Nephron progenitor cell (in vitro differentiated cells): ENCODE results near the gene SLC39A9.
"Not testable (repeated sequence)": the region's sequence is repeated elsewhere in the genome, so short reads cannot be mapped to it uniquely, and the experiment has no call there.

ENCODE experiments used
- DNase-seq: peaks from one replicate; pipeline ENCODE4 v3.0.0; 2021
- H3K27ac Mint-ChIP-seq: 2 replicates; pipeline ENCODE4 v1.8.0; 2021; ENCODE audit warnings: mild to moderate bottlenecking, moderate library complexity, mixed read lengths
- H3K27me3 Mint-ChIP-seq: 2 replicates; pipeline ENCODE4 v1.8.0; 2021; ENCODE audit warnings: mild to moderate bottlenecking, low read depth, mixed read lengths; ENCODE audit not compliant: poor library complexity
- H3K36me3 Mint-ChIP-seq: 2 replicates; pipeline ENCODE4 v1.8.0; 2021; ENCODE audit warnings: low read depth, mixed read lengths
- H3K4me1 Mint-ChIP-seq: 2 replicates; pipeline ENCODE4 v1.8.0; 2021; ENCODE audit warnings: mixed read lengths
- H3K4me3 Mint-ChIP-seq: 2 replicates; pipeline ENCODE4 v1.8.0; 2021; ENCODE audit warnings: mild to moderate bottlenecking, moderate library complexity, mixed read lengths
- H3K9me3 Mint-ChIP-seq: 2 replicates; pipeline ENCODE4 v1.8.0; 2021; ENCODE audit warnings: mild to moderate bottlenecking, moderate library complexity, mixed read lengths
- TF ChIP-seq, protein P1 (sequence below): fragments of 200-600 bp; sonication (generic); IDR thresholded peaks from 2 replicates; pipeline ENCODE4 v1.5.0; 2021; ENCODE audit warnings: antibody characterized with exemption

Gene SLC39A9

DNA sequence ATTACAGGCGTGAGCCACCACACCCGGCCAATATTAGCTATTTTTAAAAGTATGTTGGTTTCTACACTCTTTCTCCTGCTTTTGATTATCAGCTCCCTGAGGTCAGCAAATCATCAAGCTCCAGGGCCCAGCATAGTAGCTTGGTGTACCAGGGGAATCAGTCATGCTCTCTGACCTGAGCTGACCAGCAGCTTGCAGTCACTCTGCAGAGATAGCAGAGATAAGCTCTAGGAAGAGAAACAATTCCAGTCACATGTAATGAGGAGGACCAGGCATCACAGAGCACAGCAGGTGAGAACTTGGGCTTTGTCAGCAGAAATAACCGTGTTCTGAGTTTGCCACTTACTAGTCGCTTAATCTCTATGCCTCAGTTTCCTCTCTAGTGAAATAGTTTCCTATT, 94.5 kb downstream of the SLC39A9 start:
- no peaks in the 10 kb centered on the region for H3K4me1 Mint-ChIP-seq

DNA sequence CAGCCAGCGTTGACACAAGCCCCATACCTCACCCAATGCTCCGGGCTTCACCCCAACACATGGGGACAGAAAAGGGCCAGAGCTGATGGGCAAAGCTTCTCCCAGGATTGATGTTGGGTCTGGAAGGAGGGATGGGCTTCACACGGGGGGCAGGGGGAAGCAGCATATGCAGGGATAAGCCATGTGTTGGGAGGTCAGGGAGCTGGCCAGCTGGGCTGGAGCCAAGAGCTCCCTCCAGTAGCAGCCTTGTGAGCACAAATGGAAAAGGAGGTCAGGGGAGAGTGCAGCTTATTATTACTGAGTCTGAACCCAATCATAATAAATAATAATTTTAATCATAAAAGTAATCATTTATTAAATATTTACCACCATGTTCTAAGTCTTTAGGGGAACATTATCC, 95.3 kb downstream of the SLC39A9 start:
- no peak for DNase-seq
- TF ChIP-seq, protein P1, sequence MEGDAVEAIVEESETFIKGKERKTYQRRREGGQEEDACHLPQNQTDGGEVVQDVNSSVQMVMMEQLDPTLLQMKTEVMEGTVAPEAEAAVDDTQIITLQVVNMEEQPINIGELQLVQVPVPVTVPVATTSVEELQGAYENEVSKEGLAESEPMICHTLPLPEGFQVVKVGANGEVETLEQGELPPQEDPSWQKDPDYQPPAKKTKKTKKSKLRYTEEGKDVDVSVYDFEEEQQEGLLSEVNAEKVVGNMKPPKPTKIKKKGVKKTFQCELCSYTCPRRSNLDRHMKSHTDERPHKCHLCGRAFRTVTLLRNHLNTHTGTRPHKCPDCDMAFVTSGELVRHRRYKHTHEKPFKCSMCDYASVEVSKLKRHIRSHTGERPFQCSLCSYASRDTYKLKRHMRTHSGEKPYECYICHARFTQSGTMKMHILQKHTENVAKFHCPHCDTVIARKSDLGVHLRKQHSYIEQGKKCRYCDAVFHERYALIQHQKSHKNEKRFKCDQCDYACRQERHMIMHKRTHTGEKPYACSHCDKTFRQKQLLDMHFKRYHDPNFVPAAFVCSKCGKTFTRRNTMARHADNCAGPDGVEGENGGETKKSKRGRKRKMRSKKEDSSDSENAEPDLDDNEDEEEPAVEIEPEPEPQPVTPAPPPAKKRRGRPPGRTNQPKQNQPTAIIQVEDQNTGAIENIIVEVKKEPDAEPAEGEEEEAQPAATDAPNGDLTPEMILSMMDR = no peak
- Mint-ChIP-seq H3K27me3 (peaks cover 66% of the 10 kb centered on the region), H3K9me3 (no peaks in the 10 kb centered on the region), H3K4me3 (no peak overlapping the region), H3K4me1 (no peaks in the 10 kb centered on the region), H3K27ac (no peak overlapping the region), H3K36me3 (no peaks in the 10 kb centered on the region)

More for the DNA sequence above, 94.5 kb downstream of the SLC39A9 start:
- H3K36me3 Mint-ChIP-seq = no peaks in the 10 kb centered on the region
- DNase-seq = no peak
- TF ChIP-seq, protein P1 = no peak
- H3K9me3 Mint-ChIP-seq = no peaks in the 10 kb centered on the region
- no peak overlapping the region for H3K4me3 Mint-ChIP-seq
- no peak overlapping the region for H3K27ac Mint-ChIP-seq
- H3K27me3 Mint-ChIP-seq = peaks cover 69% of the 10 kb centered on the region

DNA sequence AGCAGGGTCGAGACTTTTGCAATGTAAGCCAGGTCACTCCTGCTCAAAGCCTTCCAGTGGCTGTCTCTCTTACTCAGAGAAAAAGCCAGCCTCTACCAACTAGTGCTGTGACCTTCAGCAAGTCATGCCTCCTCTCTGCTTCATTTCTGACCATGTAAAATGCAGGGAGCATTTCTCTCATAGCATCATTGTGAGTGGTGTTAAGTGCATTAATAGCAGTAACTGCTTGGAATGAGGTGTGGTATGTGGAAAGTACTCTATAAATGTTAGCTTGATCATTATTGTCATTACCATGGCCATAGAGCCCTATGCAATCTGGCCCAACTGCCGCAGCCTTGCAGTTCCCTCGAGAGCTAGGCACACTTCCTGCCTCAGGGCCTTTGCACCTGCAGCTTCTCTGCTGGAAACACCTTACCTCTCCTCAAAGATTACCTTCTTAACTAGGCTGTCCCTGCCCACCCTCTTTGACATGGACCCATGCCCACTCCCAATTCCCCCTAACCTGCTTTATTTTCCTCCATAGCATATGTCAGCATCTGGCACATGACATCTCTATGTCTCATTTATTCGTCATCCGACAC, 96.9 kb downstream of the SLC39A9 start:
- no peaks in the 10 kb centered on the region for H3K9me3 Mint-ChIP-seq
- H3K4me1 Mint-ChIP-seq = no peaks in the 10 kb centered on the region
- TF ChIP-seq, protein P1 = no peak
- no peak for DNase-seq
- no peak overlapping the region for H3K4me3 Mint-ChIP-seq
- H3K27ac Mint-ChIP-seq = no peak overlapping the region
- no peaks in the 10 kb centered on the region for H3K36me3 Mint-ChIP-seq
- peaks cover 57% of the 10 kb centered on the region for H3K27me3 Mint-ChIP-seq

DNA sequence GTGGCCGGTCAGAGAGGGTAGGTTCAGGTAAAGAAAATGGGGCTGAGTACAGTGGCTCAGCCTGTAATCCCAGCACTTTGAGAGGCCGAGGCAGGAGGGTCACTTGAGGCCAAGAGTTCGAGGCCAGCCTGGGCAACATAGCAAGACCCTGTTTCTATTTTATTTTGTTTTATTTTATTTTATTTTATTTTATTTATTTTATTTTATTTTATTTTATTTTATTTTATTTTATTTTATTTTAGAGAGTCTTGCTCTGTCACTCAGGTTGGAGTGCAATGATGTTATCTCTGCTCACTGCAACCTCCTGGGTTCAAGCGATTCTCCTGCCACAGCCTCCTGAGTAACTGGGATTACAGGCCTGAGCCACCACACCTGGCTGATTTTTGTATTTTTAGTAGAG, 99.4 kb downstream of the SLC39A9 start:
- H3K9me3 Mint-ChIP-seq, DNase-seq, H3K27ac Mint-ChIP-seq, H3K36me3 Mint-ChIP-seq, H3K4me1 Mint-ChIP-seq, H3K4me3 Mint-ChIP-seq: not testable (repeated sequence)
- peaks cover 40% of the 10 kb centered on the region for H3K27me3 Mint-ChIP-seq

DNA sequence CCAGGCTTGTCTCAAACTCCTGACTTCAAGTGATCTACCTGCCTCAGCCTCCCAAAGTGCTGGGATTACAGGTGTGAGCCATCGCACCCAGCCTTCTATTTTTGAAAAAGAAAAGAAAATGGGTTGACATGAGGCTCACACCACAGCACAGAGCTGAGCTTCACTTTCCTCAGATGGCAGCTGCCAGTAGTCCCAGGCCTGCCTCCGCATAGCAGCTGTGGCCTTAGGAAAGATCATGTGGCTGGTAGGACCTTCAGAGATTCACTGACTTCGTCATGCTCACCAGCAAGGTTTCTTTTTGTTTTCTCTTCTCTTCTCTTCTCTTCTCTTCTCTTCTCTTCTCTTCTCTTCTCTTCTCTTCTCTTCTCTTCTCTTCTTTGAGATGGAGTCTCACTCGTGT, 99.8 kb downstream of the SLC39A9 start:
- not testable (repeated sequence) for DNase-seq, H3K4me3 Mint-ChIP-seq, H3K9me3 Mint-ChIP-seq, H3K4me1 Mint-ChIP-seq, H3K27ac Mint-ChIP-seq, H3K36me3 Mint-ChIP-seq
- H3K27me3 Mint-ChIP-seq = peaks cover 36% of the 10 kb centered on the region

DNA sequence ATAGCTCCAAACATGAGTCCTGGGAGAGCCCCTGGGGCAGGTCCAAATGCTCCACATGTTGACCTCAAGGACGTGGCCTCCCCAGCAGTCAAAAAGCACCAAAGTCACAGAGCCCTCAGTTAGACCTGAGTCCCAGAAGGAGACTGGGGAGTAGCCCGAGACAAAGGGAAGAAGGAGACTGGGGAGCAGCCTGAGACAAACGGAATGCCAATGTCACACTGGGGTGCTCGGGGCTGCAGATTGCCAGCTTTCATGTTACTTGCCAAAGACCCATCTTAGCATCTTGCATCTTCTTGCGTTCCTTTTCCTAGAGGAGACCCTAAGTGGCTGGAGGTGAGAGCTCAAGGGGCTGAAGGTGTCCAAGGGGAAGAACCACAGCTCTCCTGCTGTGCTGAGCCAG, 100.9 kb downstream of the SLC39A9 start:
- peaks cover 30% of the 10 kb centered on the region for H3K27me3 Mint-ChIP-seq
- TF ChIP-seq, protein P1 = no peak
- no peak overlapping the region for H3K27ac Mint-ChIP-seq
- H3K36me3 Mint-ChIP-seq = no peaks in the 10 kb centered on the region
- peaks cover 5% of the 10 kb centered on the region for H3K4me1 Mint-ChIP-seq
- no peak for DNase-seq
- H3K9me3 Mint-ChIP-seq = no peaks in the 10 kb centered on the region
- H3K4me3 Mint-ChIP-seq = no peak overlapping the region

DNA sequence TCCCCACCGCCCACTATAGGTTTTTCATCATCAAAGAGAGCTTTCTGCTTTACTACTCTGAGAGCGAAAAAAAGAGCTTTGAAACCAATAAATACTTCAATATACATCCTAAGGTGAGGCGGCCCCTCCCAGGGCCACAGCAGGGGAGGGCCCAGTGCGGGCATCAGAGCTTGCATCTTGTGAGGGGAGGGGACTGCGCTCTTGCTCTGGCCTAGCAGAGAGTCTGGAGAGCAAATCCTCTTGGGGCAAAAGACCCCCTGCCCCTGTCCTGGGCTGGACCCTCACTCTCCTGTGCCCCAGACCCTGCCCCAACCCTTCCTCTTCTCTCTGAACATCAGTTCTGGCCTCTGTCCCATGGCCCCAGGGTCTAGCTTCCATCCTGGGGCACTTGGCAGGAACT, 101.6 kb downstream of the SLC39A9 start:
- H3K36me3 Mint-ChIP-seq = no peaks in the 10 kb centered on the region
- H3K4me3 Mint-ChIP-seq = no peak overlapping the region
- peaks cover 28% of the 10 kb centered on the region for H3K27me3 Mint-ChIP-seq
- H3K4me1 Mint-ChIP-seq = peaks cover 5% of the 10 kb centered on the region
- DNase-seq = no peak
- no peaks in the 10 kb centered on the region for H3K9me3 Mint-ChIP-seq
- H3K27ac Mint-ChIP-seq = no peak overlapping the region
- TF ChIP-seq, protein P1 = no peak
